CD4-positive, alpha-beta T cell treated with Interleukin-17A for 1 hour (primary cell): ENCODE data around the gene DST.

ENCODE experiments used
- DNase-seq: peaks from one replicate; pipeline ENCODE4 v3.0.0-alpha.2; 2020

Gene DST

DNA sequence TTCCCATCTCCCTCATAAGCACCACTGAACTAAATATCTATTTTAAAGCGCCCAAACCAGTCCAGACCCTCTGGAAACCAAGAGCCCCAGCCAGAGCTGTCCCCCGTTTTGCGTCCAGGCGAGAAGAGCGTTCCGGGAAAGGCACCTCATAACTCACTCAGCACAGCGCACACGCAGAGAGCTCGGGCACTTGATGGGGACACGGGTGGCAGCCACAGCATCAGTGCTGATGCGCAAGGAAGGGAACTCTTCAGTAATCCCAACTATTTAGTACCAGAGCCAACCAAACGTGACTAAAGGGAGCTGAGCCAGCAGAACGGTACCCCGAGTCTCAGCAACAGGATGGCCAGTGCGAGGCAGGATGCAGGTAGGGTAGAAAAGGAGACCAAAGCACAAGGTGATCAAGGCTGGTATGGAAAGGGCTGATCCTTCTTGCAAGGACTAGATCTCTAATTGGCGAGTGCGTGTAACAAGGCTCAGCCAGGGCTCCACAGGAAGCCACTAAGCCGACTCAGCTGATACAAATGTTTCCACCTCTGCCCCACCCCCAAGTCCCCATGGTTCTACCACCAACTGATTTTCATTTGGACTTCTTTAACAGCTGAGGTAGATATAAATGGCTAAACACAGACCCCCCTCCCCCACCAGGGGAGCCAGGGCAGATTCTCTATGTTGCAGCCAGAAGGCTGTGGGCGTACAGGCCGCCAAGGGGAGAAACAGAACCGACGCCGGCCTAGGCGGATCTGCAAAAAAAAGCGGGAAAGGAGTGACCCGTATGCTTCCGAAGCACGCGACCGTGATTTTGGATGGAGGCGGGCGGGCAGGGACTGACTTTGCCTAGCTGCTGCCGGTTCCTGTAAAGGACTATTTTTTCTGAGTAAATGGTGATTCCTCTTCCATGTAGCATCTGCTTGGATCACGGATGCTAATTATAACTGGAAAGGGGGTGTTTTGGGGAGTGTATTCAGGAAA is 211.8 kb downstream of the DST start:
- no peak for DNase-seq

DNA sequence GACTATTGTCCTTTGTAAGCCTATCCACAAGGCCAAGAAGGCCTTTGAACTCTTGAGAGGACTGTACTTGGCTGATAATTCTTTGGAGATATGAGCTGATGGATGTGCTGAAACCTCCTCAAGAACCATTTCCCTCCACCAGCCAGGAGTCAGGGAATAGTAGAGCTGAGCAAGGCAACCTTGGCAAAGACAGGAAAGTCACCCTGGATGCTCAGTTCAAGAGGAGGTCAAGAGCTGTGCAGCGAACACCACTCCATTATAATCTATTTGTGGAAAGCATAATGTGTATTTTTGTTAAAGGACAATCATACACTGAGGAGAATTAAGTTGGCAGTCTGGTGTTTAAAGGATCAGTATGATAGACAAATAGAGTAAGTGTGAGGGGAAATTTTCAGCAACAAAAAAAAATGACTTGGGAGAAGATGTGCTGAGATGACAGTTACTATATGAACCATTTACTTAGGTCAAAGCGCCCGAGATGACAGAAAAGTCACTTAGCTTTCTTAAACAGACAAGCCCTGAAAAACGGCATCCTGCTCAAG is 218.1 kb downstream of the DST start:
- DNase-seq = no peak

DNA sequence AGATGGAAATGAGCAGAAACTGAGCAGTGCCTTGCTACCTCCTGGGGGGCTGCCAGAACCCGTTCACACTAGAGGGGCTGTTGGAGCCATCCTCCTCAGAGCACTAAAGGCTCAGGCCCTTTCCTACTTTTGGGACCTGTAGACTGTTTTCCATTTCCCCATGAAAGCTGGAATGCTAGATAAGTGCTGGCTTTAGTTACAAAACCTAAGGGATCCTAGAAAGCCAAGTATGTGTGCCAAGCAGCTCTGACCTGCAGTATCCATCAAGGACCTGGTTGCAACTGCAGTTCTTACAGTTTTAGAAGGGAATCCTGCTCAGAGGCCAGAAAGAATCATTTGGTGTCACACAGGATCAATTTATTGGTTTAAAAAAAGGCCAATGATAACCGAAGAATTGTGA is 218.6 kb downstream of the DST start:
- DNase-seq = no peak

DNA sequence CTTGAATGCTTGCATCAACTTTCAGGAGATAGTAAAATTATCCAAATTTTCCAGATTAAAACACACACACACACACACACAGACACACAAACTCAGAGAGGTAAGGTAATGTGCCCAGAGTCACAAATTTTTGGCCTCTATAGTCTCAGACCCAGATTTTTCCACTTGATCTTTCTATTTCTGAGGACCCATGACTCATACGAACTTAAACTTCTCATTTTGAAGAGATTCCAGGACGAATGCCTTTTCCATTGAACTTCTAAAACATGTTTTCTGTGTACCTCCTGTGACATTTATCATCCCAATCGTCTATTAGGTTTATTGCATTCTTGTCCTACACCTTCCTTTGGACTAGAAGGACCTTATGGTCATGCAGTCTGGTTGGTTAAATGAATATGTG is 222.4 kb downstream of the DST start:
- no peak for DNase-seq

DNA sequence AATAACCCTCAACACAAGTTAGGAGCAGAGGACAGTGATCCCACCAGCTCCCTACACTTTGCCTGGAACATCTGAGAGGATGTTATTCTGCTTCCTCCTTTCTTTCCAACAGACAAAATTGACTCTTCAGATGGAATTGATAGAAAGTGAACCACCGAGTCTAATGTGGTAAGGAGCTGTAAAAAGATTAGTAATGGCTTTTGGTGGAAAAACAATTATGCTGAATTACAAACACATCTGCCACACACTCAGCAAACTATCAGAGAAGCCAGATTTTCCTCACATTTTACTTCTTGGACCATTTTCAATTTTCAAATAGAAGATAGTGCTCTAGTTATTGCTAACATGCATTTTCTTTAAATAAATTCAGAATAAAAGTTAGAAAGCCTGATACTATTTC is 223.5 kb downstream of the DST start:
- DNase-seq = no peak

DNA sequence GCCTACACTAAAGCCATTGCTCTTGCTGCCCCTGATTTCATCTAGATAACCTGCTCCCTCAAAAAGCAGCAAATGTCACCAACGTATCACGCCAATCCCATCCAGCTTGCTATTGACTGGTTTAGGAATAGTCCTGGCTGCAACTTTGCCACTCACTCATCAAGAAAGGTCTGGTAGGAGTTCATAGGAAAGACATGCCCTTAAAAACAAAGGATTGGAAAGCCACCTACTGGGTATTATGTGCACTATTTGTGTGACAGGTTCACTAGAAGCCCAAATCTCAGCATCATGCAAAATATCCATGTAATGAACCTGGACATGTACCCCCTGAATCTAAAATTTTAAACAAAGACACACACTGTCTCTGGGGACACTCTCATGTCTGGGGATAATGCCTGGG is 224.9 kb downstream of the DST start:
- no peak for DNase-seq

DNA sequence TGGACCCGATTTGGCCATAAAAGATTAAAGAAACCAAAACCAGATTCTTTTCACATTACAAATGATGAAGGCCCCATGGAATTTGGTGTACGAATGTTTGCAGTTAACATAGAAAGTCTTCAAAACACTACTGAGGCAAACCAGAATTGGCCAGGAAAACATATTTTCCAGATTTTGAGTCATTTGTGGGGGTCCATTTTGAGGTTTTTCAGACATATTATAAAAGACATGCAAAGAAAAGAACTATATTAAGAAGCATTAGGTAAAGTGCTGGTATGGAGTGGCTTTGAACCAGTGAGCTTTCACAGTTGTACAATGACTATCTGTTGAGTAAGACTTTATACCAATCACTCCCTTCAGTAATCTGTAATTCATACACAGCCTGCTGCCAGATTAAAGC is 226.4 kb downstream of the DST start:
- DNase-seq = no peak

DNA sequence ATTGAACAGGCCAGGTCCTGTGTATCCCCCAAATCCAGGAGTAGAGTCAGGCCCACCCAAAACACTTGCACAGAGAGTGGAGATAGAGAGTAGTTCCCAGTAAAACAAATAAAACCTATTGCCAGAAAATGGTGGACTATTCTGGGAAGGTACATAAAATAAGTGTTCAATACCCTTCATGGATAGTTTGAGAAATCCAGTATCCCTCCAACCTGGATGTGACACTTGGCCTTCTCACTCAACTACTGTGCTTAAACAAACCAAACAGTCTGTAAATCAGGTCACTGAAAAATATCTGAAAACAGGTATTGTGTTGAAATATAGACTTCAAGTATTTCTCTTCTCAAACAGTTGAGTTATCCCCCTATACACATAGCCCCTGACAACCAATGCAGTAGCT is 233.7 kb downstream of the DST start:
- no peak for DNase-seq
